Tibial nerve (tissue), 4 donors: ENCODE data around the gene NPPC. TPM values are rescaled to one million over a fixed set of nuclear protein-coding genes. Genes with fewer than 3 reads are reported as not detected.
"Not testable (repeated sequence)": the region's sequence is repeated elsewhere in the genome, so short reads cannot be mapped to it uniquely, and the experiment has no call there.

ENCODE experiments used
- DNase-seq, 2 donors: peaks; one replicate each; pipeline ENCODE4 v3.0.0-alpha.2; 2019; ENCODE audit warnings: low spot score in 2 of 2
- H3K27ac ChIP-seq, 4 donors: fragments of 200-600 bp; sonication (generic) in 3 of 4; one replicate each; pipeline ENCODE4 v1.5.1; 2017 to 2019; ENCODE audit warnings: mild to moderate bottlenecking in 1 of 4
- H3K27me3 ChIP-seq, 2 donors: fragments of 200-600 bp; sonication (generic) in 1 of 2; one replicate each; pipeline versions ENCODE4 v1.5.1 to v1.6.0; 2017 to 2019
- H3K36me3 ChIP-seq, 3 donors: fragments of 200-600 bp; sonication (generic); one replicate each; pipeline ENCODE4 v1.5.1; 2018 to 2019
- H3K4me1 ChIP-seq, 4 donors: fragments of 200-600 bp; sonication (generic) in 3 of 4; one replicate each; pipeline ENCODE4 v1.5.1; 2017 to 2019
- H3K4me3 ChIP-seq, 4 donors: fragments of 200-600 bp; sonication (generic) in 3 of 4; one replicate each; pipeline ENCODE4 v1.5.1; 2017 to 2019; ENCODE audit warnings: mild to moderate bottlenecking in 1 of 4, moderate library complexity in 1 of 4
- H3K9me3 ChIP-seq, 4 donors: fragments of 200-600 bp; sonication (generic) in 3 of 4; one replicate each; pipeline ENCODE4 v1.5.1; 2017 to 2019
- EP300 ChIP-seq, 2 donors: sonication (generic); formaldehyde crosslinking; IDR thresholded peaks; one replicate each; pipeline ENCODE4 v1.6.1; 2017; ENCODE audit warnings: antibody characterized with exemption in 2 of 2, mild to moderate bottlenecking in 1 of 2
- POLR2A ChIP-seq, 2 donors: fragments of 450-650 bp; IDR thresholded peaks; one replicate each; pipeline ENCODE4 v1.6.1; 2017; ENCODE audit warnings: antibody characterized with exemption in 2 of 2, mild to moderate bottlenecking in 2 of 2, moderate library complexity in 2 of 2
- WGBS, 2 donors: methylation state at CpG; one replicate each; pipeline ENCODE4 v1.1.5; 2018; 5-methylcytosine and 5-hydroxymethylcytosine counted together
- total RNA-seq, 4 donors: library from RNA; depleted of rRNA; stranded (reverse); fragments of >200 nt; gene quantifications; one replicate each; pipeline ENCODE4 v1.1.0, GENCODE V29; 2016
- TF ChIP-seq, protein P1 (sequence below), 5 experiments: fragments of 200-600 bp in 3 of 5; fragments of 450-650 bp in 2 of 5; sonication (generic) in 3 of 5; IDR thresholded peaks; one replicate each; pipeline ENCODE4 v1.5.1; 2016 to 2019; ENCODE audit warnings: antibody characterized with exemption in 5 of 5, mild to moderate bottlenecking in 3 of 5, moderate library complexity in 2 of 5

Gene NPPC
- total RNA-seq, 4 donors from 2014 or later = not detected

DNA sequence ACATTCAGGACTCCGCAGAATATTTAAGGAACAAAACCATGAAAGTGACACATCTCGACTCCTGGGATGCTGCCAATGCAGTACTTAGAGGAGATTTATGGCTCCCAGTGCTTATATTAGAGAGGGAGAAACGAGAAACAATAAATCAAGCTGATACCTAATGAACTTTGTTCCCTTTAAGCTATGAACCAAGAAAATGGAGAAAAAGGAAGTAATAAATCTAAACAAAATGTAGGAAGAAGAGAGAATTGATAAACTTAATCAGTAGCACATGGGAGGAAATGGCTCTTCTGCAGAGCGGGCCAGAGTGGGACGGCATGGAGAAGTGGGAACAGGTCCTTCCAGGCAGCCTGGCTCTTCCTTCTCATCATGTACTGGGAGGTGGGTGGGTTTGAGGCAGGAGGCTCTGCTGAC lies 42.7 kb downstream of the NPPC start:
- WGBS, 2 donors = 21 to 28% methylated on average over 5 of the region's 5 CpGs
- peaks cover 0 to 32% of the 10 kb centered on the region in 2 donors for H3K27me3 ChIP-seq
- no peak for DNase-seq
- H3K4me1 ChIP-seq = no peaks in the 10 kb centered on the region
- H3K9me3 ChIP-seq = peaks cover 0 to 8% (median 0%) of the 10 kb centered on the region in 4 donors
- no peak overlapping the region for H3K4me3 ChIP-seq
- TF ChIP-seq, protein P1, sequence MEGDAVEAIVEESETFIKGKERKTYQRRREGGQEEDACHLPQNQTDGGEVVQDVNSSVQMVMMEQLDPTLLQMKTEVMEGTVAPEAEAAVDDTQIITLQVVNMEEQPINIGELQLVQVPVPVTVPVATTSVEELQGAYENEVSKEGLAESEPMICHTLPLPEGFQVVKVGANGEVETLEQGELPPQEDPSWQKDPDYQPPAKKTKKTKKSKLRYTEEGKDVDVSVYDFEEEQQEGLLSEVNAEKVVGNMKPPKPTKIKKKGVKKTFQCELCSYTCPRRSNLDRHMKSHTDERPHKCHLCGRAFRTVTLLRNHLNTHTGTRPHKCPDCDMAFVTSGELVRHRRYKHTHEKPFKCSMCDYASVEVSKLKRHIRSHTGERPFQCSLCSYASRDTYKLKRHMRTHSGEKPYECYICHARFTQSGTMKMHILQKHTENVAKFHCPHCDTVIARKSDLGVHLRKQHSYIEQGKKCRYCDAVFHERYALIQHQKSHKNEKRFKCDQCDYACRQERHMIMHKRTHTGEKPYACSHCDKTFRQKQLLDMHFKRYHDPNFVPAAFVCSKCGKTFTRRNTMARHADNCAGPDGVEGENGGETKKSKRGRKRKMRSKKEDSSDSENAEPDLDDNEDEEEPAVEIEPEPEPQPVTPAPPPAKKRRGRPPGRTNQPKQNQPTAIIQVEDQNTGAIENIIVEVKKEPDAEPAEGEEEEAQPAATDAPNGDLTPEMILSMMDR (IDR thresholded peaks at IDR 0.05) = no peak
- TF ChIP-seq POLR2A (IDR thresholded peaks at IDR 0.05) = no peak
- no peak for TF ChIP-seq EP300 (IDR thresholded peaks at IDR 0.05)
- no peaks in the 10 kb centered on the region for H3K36me3 ChIP-seq
- no peak overlapping the region for H3K27ac ChIP-seq

DNA sequence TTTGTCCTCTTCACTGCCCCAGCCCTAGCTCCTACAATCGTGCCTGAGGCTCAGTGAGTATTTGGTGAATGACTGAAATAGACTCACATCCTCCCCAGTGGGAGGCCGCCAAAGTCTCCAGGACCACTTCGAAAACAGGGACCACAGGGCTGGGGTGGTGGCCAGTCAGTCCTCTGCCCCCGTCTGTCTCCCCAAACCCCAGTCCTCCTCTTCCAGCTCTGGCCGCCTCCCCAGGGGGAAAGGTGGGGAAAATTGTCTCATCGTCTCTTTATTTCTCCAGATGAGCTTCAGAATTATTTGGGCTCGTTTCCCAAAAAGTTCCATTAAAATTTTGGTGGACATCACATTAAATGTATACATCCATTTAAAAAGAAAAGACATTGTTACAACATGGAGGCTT lies 43.5 kb downstream of the NPPC start:
- H3K4me1 ChIP-seq = no peaks in the 10 kb centered on the region
- peaks cover 0 to 32% of the 10 kb centered on the region in 2 donors for H3K27me3 ChIP-seq
- TF ChIP-seq, protein P1 (IDR thresholded peaks at IDR 0.05) = no peak
- no peak for TF ChIP-seq EP300 (IDR thresholded peaks at IDR 0.05)
- no peak for TF ChIP-seq POLR2A (IDR thresholded peaks at IDR 0.05)
- H3K36me3 ChIP-seq = no peaks in the 10 kb centered on the region
- peaks cover 0 to 8% (median 0%) of the 10 kb centered on the region in 4 donors for H3K9me3 ChIP-seq
- no peak overlapping the region for H3K4me3 ChIP-seq
- 69 to 72% methylated on average over 7 of the region's 7 CpGs for WGBS, 2 donors
- no peak for DNase-seq
- H3K27ac ChIP-seq = no peak overlapping the region

DNA sequence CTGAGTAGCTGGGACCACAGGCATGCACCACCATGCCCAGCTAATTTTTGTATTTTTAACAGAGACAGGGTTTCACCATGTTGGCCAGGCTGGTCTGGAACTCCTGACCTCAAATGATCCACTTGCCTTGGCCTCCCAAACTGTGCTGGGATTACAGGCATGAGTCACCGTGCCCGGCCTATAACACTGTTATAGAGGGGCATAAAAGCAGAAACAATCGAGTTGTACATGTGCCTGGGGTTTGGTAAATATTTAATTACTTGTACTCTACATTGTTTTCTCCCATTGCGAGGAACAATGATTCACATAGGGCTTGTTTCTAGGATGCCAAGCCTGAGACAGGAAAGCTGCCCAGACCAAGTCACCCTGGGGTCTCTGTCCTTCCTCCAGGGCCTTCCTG lies 45.8 kb downstream of the NPPC start:
- not testable (repeated sequence) for DNase-seq, H3K27ac ChIP-seq, H3K4me3 ChIP-seq, H3K36me3 ChIP-seq, H3K4me1 ChIP-seq, H3K9me3 ChIP-seq
- 60 to 63% methylated on average over 4 of the region's 4 CpGs for WGBS, 2 donors
- peaks cover 0 to 24% of the 10 kb centered on the region in 2 donors for H3K27me3 ChIP-seq

DNA sequence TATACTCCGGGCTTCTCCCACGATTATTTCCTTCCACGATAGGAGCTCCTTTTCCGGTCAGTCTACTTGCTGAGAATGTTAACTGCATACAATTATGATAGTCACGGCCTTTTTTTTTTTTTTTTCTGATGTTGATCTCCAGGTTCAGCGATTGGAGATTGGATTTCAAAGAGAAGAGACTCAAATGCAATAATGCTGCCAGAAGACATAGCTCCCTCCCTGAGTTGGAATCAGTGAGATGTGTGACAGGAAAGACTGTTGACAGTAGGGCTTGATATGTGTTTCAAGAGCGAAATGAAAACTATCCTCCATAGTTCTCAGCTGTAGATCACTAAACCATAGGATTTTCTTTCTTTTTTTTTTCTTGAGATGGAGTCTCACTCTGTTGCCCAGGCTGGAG lies 47.0 kb downstream of the NPPC start:
- H3K27ac ChIP-seq = no peak overlapping the region
- no peak for DNase-seq
- H3K4me1 ChIP-seq = no peaks in the 10 kb centered on the region
- H3K27me3 ChIP-seq = peaks cover 0 to 19% of the 10 kb centered on the region in 2 donors
- no peaks in the 10 kb centered on the region for H3K36me3 ChIP-seq
- TF ChIP-seq, protein P1 (IDR thresholded peaks at IDR 0.05) = no peak
- no peak for TF ChIP-seq EP300 (IDR thresholded peaks at IDR 0.05)
- TF ChIP-seq POLR2A (IDR thresholded peaks at IDR 0.05) = no peak
- H3K9me3 ChIP-seq = no peaks in the 10 kb centered on the region
- H3K4me3 ChIP-seq = no peak overlapping the region
- 87 to 89% methylated on average over 7 of the region's 7 CpGs for WGBS, 2 donors

DNA sequence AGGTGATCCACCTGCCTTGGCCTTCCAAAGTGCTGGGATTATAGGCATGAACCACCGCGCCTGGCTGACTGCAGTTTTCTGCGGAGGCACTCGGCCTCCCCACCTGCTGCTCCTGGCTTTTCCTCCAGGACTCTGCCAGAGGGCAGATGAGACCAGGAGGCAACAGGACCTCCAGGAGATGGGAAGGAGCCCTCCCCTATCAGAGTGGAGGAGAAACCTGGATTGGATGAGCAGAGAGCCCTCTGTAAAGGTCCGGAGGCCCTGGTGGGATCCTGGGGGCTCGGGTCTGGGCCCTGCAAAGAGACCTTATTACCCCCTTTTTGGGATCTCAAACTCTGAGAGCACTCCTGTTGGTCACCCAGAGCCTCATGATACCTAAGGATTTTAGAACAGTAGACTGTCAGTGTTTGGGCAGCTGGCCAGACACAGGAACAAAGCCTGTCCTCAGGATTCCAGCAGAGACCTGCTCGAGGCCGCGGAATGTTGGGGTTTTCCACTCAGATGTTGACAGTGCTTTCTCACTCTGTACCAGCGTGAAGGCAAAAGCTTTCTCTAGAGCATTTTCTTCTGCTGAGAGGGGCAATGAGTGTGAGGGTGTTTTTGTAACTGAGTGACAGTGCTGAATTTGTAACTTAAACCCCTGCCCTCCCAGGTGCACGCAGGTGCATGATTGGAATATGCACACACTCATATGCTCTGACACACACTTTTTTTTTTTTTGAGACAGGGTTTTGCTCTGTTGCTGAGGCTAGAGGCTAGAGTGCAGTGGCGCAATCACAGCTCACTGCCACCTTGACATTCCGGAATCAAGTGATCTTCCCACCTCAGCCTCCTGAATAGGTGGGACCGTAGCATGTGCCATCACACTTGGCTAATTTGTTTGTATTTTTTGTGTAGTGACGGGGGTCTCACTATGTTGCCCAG lies 48.4 kb downstream of the NPPC start:
- 78 to 88% methylated on average over 15 of the region's 15 CpGs for WGBS, 2 donors

More for the DNA sequence above, 48.4 kb downstream of the NPPC start:
- H3K27me3 ChIP-seq = peaks cover 0 to 12% of the 10 kb centered on the region in 2 donors
- no peak overlapping the region for H3K27ac ChIP-seq
- no peaks in the 10 kb centered on the region for H3K9me3 ChIP-seq
- DNase-seq = no peak
- H3K4me1 ChIP-seq = no peaks in the 10 kb centered on the region
- no peaks in the 10 kb centered on the region for H3K36me3 ChIP-seq
- no peak overlapping the region for H3K4me3 ChIP-seq
- TF ChIP-seq EP300 (IDR thresholded peaks at IDR 0.05) (no peak), POLR2A (IDR thresholded peaks at IDR 0.05) (no peak)
- TF ChIP-seq, protein P1 (IDR thresholded peaks at IDR 0.05) = no peak
